Measurements from ENCODE around the gene CEL. TPM values are rescaled to one million over a fixed set of nuclear protein-coding genes. Genes with fewer than 3 reads are reported as not detected.

Gene CEL
- total RNA-seq, 1 experiment from 2014 or later = 6.6 TPM

DNA sequence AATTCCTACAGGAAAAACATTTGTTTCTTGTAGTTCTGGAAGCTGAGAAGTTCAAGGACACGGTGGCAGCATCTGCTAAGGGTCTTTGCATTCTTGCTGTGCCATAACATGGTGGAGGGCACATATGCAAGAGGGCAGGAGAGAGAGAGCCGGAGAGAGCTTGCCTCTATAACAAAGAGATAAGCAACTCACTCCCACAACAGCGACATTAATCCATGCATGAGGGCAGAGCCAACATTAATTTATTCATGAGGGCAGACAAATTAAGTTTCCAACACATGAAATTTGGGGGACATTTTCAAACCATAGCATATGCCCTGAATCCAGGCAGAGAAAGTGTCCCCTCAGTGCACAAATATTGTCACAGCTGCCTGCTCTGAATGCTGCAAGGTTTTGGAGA is 35.4 kb upstream of the CEL start (continued):
- TF ChIP-seq JUN (CRISPR knock-in tag; IDR thresholded peaks at IDR 0.05) = no peak
- TF ChIP-seq, protein P1, sequence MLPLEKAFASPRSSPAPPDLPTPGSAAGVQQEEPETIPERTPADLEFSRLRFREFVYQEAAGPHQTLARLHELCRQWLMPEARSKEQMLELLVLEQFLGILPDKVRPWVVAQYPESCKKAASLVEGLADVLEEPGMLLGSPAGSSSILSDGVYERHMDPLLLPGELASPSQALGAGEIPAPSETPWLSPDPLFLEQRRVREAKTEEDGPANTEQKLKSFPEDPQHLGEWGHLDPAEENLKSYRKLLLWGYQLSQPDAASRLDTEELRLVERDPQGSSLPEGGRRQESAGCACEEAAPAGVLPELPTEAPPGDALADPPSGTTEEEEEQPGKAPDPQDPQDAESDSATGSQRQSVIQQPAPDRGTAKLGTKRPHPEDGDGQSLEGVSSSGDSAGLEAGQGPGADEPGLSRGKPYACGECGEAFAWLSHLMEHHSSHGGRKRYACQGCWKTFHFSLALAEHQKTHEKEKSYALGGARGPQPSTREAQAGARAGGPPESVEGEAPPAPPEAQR (CRISPR knock-in tag; IDR thresholded peaks at IDR 0.05) = no peak

DNA sequence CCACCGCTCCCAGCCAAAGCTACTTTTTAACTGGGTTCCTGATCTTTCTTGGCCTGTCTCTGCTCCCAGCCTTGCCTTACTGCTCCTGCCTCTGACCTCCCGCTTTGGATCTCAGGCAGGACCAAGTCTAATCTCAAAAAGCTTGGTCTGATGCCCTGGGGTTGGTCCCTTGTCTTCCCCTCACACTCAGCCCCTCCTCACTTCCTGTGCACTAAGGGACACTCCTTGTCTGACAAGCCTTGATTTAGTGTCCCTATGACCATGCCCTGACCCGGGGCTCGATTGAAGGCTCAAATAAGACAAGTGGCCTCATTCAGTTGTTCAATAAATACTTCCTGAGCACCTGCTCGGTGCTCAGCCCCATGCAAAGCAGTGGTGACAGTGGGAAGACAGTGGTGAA is 34.6 kb upstream of the CEL start:
- H3K27ac Mint-ChIP-seq = no peak overlapping the region
- TF ChIP-seq, protein P2, sequence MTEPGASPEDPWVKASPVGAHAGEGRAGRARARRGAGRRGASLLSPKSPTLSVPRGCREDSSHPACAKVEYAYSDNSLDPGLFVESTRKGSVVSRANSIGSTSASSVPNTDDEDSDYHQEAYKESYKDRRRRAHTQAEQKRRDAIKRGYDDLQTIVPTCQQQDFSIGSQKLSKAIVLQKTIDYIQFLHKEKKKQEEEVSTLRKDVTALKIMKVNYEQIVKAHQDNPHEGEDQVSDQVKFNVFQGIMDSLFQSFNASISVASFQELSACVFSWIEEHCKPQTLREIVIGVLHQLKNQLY (CRISPR knock-in tag; IDR thresholded peaks at IDR 0.05) = no peak
- TF ChIP-seq, protein P3, sequence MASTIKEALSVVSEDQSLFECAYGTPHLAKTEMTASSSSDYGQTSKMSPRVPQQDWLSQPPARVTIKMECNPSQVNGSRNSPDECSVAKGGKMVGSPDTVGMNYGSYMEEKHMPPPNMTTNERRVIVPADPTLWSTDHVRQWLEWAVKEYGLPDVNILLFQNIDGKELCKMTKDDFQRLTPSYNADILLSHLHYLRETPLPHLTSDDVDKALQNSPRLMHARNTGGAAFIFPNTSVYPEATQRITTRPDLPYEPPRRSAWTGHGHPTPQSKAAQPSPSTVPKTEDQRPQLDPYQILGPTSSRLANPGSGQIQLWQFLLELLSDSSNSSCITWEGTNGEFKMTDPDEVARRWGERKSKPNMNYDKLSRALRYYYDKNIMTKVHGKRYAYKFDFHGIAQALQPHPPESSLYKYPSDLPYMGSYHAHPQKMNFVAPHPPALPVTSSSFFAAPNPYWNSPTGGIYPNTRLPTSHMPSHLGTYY (CRISPR knock-in tag; IDR thresholded peaks at IDR 0.05) = no peak
- TF ChIP-seq ZNF423 (CRISPR knock-in tag; IDR thresholded peaks at IDR 0.05) = no peak
- no peak for ATAC-seq
- no peak for DNase-seq (ENCODE audit: low spot score)
- POLR2A ChIA-PET = no interaction called here
- CTCF ChIA-PET = no interaction called here
- H3K4me3 Mint-ChIP-seq = 0 out of 2 replicates have a peak overlapping the region, but pooled peaks have one; percentile 20
- peaks cover 24% of the 10 kb centered on the region for H3K4me1 Mint-ChIP-seq
- H3K36me3 Mint-ChIP-seq = peaks cover 8% of the 10 kb centered on the region
- H3K9me3 Mint-ChIP-seq = 0 out of 2 replicates have a peak, but pooled peaks cover 6% of the 10 kb centered on the region
- H3K27me3 Mint-ChIP-seq (ENCODE audit: low read depth) = peaks cover 19% of the 10 kb centered on the region

DNA sequence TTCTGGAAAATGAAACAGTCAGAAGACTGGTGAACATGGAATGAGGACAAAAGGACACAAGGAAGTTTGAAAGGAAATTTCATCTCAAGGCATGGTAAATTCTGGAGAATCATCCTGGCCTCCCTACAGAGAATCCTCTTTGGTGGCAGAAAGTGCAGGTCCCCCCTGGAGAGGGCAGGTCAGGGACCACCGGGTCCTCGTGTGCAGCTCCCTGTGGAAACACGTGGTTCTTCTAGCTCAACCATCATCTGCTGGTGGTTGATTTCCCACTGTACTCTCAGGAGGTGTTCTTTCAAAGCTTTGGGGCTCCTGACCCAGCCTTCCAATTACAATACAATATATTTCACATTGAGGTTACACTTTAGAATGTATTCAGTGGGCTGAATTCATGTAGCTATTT is 33.6 kb upstream of the CEL start:
- TF ChIP-seq ZNF263 (CRISPR knock-in tag; IDR thresholded peaks at IDR 0.05; ENCODE audit: low read depth) = no peak
- TF ChIP-seq NR3C1 (CRISPR knock-in tag; conservative IDR thresholded peaks at IDR 0.05; ENCODE audit: low read depth) = no peak
- no peak for TF ChIP-seq IRF2 (CRISPR knock-in tag; IDR thresholded peaks at IDR 0.05; ENCODE audit: borderline replicate concordance, low read depth)
- TF ChIP-seq, protein P4, sequence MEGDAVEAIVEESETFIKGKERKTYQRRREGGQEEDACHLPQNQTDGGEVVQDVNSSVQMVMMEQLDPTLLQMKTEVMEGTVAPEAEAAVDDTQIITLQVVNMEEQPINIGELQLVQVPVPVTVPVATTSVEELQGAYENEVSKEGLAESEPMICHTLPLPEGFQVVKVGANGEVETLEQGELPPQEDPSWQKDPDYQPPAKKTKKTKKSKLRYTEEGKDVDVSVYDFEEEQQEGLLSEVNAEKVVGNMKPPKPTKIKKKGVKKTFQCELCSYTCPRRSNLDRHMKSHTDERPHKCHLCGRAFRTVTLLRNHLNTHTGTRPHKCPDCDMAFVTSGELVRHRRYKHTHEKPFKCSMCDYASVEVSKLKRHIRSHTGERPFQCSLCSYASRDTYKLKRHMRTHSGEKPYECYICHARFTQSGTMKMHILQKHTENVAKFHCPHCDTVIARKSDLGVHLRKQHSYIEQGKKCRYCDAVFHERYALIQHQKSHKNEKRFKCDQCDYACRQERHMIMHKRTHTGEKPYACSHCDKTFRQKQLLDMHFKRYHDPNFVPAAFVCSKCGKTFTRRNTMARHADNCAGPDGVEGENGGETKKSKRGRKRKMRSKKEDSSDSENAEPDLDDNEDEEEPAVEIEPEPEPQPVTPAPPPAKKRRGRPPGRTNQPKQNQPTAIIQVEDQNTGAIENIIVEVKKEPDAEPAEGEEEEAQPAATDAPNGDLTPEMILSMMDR (IDR thresholded peaks at IDR 0.05) = no peak
- TF ChIP-seq CBFB (CRISPR knock-in tag; IDR thresholded peaks at IDR 0.05; ENCODE audit: low read depth) = no peak
- no peak for TF ChIP-seq ZNF416 (CRISPR knock-in tag; IDR thresholded peaks at IDR 0.05)
- TF ChIP-seq, protein P5, sequence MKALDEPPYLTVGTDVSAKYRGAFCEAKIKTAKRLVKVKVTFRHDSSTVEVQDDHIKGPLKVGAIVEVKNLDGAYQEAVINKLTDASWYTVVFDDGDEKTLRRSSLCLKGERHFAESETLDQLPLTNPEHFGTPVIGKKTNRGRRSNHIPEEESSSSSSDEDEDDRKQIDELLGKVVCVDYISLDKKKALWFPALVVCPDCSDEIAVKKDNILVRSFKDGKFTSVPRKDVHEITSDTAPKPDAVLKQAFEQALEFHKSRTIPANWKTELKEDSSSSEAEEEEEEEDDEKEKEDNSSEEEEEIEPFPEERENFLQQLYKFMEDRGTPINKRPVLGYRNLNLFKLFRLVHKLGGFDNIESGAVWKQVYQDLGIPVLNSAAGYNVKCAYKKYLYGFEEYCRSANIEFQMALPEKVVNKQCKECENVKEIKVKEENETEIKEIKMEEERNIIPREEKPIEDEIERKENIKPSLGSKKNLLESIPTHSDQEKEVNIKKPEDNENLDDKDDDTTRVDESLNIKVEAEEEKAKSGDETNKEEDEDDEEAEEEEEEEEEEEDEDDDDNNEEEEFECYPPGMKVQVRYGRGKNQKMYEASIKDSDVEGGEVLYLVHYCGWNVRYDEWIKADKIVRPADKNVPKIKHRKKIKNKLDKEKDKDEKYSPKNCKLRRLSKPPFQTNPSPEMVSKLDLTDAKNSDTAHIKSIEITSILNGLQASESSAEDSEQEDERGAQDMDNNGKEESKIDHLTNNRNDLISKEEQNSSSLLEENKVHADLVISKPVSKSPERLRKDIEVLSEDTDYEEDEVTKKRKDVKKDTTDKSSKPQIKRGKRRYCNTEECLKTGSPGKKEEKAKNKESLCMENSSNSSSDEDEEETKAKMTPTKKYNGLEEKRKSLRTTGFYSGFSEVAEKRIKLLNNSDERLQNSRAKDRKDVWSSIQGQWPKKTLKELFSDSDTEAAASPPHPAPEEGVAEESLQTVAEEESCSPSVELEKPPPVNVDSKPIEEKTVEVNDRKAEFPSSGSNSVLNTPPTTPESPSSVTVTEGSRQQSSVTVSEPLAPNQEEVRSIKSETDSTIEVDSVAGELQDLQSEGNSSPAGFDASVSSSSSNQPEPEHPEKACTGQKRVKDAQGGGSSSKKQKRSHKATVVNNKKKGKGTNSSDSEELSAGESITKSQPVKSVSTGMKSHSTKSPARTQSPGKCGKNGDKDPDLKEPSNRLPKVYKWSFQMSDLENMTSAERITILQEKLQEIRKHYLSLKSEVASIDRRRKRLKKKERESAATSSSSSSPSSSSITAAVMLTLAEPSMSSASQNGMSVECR (CRISPR knock-in tag; IDR thresholded peaks at IDR 0.05; ENCODE audit: borderline replicate concordance) = no peak
- TF ChIP-seq, protein P6, sequence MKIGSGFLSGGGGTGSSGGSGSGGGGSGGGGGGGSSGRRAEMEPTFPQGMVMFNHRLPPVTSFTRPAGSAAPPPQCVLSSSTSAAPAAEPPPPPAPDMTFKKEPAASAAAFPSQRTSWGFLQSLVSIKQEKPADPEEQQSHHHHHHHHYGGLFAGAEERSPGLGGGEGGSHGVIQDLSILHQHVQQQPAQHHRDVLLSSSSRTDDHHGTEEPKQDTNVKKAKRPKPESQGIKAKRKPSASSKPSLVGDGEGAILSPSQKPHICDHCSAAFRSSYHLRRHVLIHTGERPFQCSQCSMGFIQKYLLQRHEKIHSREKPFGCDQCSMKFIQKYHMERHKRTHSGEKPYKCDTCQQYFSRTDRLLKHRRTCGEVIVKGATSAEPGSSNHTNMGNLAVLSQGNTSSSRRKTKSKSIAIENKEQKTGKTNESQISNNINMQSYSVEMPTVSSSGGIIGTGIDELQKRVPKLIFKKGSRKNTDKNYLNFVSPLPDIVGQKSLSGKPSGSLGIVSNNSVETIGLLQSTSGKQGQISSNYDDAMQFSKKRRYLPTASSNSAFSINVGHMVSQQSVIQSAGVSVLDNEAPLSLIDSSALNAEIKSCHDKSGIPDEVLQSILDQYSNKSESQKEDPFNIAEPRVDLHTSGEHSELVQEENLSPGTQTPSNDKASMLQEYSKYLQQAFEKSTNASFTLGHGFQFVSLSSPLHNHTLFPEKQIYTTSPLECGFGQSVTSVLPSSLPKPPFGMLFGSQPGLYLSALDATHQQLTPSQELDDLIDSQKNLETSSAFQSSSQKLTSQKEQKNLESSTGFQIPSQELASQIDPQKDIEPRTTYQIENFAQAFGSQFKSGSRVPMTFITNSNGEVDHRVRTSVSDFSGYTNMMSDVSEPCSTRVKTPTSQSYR (CRISPR knock-in tag; IDR thresholded peaks at IDR 0.05) = no peak
- TF ChIP-seq, protein P7, sequence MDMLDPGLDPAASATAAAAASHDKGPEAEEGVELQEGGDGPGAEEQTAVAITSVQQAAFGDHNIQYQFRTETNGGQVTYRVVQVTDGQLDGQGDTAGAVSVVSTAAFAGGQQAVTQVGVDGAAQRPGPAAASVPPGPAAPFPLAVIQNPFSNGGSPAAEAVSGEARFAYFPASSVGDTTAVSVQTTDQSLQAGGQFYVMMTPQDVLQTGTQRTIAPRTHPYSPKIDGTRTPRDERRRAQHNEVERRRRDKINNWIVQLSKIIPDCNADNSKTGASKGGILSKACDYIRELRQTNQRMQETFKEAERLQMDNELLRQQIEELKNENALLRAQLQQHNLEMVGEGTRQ (CRISPR knock-in tag; IDR thresholded peaks at IDR 0.05) = no peak
- no peak for TF ChIP-seq RELA (CRISPR knock-in tag; IDR thresholded peaks at IDR 0.05; ENCODE audit: borderline replicate concordance)
- no peak for TF ChIP-seq ZNF121 (CRISPR knock-in tag; IDR thresholded peaks at IDR 0.05)
- Mint-ChIP-seq H3K9me3 (0 out of 2 replicates have a peak, but pooled peaks cover 6% of the 10 kb centered on the region), H3K27me3 (ENCODE audit: low read depth) (peaks cover 16% of the 10 kb centered on the region), H3K36me3 (peaks cover 8% of the 10 kb centered on the region), H3K4me3 (peak overlapping the region; percentile 99), H3K4me1 (peaks cover 22% of the 10 kb centered on the region), H3K27ac (no peak overlapping the region)
- no peak for DNase-seq (ENCODE audit: low spot score)
- POLR2A ChIA-PET = no interaction called here
- CTCF ChIA-PET = interaction anchor here (0.6 kb wide), 1 partner anchor 431 kb away, joined by 4 read pairs; no protein-coding TSS in a partner anchor
- no peak for ATAC-seq
